ENCODE measurements around the gene TM4SF5.

Gene TM4SF5

DNA sequence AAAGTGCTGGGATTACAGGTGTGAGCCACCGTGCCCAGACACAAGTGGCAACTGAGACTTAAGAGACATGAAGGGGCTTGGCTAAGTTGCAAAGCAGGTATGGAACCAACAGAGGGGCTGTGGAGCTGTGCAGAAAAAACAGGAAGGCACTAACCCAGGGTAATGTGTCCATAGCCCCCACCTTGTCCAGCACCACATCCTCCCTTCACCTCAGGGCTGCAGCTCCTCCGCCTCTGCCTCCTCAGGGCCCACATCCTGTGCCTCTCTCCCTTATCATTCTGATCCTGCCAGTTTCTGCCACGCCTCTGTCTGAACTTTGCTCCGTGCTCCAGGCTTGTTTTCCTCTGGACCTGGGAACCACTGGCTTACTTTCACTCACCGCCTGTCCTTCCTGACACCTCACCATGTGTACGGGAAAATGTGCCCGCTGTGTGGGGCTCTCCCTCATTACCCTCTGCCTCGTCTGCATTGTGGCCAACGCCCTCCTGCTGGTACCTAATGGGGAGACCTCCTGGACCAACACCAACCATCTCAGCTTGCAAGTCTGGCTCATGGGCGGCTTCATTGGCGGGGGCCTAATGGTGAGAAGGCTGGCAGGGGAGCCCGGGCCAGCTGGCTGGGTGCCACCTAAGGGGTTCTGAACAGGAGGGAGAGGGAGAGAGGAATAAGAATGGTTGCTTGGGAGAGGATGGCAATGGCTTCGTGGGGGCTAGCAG, at the start of gene TM4SF5:
Gene TM4SF5 (plus strand): TSS at position 368 of the 716 bp plus-strand sequence. CDS start 37 bp downstream, at position 405.
- H3K4me1 Mint-ChIP-seq: peaks cover 5% of the 10 kb centered on the region
- no peak within 1 kb of the TSS for H3K27ac Mint-ChIP-seq
- no peak within 1 kb of the TSS for H3K4me3 Mint-ChIP-seq

DNA sequence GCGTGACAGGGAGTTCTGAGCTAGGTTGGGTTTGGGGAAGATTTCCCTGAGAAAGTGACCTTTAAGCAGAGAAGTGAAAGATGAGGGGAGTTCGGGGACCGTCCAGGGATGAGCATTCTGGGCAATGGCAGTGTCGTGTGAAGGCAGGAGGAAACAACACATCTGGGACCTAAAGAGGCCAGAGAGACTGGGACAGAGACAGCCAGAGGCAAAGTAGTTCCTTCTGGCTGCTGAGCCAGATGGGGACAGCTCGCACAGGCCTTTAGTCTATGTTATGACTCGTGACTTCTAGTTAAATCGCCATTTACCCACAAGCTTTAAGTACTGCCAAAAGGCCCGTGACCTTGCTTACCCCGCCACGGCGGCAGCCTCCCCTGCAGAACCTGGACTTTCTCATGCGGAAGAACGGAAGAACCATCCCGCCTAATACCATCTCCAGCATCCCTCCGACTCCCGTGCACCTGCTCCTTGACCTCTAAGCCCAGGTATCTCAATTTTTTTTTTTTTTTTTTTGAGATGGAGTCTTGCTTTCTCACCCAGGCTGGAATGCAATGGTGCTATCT, 48.9 kb upstream of the TM4SF5 start:
- Mint-ChIP-seq H3K27me3 (no peaks in the 10 kb centered on the region), H3K4me1 (no peaks in the 10 kb centered on the region), H3K27ac (no peak overlapping the region), H3K9me3 (no peaks in the 10 kb centered on the region), H3K36me3 (peaks cover 2% of the 10 kb centered on the region), H3K4me3 (no peak overlapping the region)

More for the DNA sequence above, at the start of gene TM4SF5:
- Mint-ChIP-seq H3K27me3 (no peaks in the 10 kb centered on the region), H3K36me3 (no peaks in the 10 kb centered on the region), H3K9me3 (no peaks in the 10 kb centered on the region)

GRCh38 chr17:4724650-4725049, 47.0 kb upstream of the TM4SF5 start:
- H3K4me3 Mint-ChIP-seq: no peak overlapping the region
- H3K27ac Mint-ChIP-seq: no peak overlapping the region
- no peaks in the 10 kb centered on the region for H3K9me3 Mint-ChIP-seq
- H3K36me3 Mint-ChIP-seq: no peaks in the 10 kb centered on the region
- no peaks in the 10 kb centered on the region for H3K27me3 Mint-ChIP-seq
- H3K4me1 Mint-ChIP-seq: no peaks in the 10 kb centered on the region

- no peak overlapping the region for H3K4me3 Mint-ChIP-seq
- H3K9me3 Mint-ChIP-seq: no peaks in the 10 kb centered on the region
- H3K36me3 Mint-ChIP-seq: no peaks in the 10 kb centered on the region
- H3K27me3 Mint-ChIP-seq: no peaks in the 10 kb centered on the region
- peak overlapping the region; percentile 38 for H3K27ac Mint-ChIP-seq
- H3K4me1 Mint-ChIP-seq: peaks cover 5% of the 10 kb centered on the region
Measured at GRCh38 chr17:4725646-4726310, 45.9 kb upstream of the TM4SF5 start.

- Mint-ChIP-seq H3K27me3 (no peaks in the 10 kb centered on the region), H3K27ac (no peak overlapping the region), H3K4me3 (no peak overlapping the region), H3K4me1 (peaks cover 20% of the 10 kb centered on the region), H3K9me3 (no peaks in the 10 kb centered on the region), H3K36me3 (peaks cover 2% of the 10 kb centered on the region)
Measured at GRCh38 chr17:4728124-4728523, 43.6 kb upstream of the TM4SF5 start.

- peak overlapping the region; percentile 23 for H3K27ac Mint-ChIP-seq
- no peaks in the 10 kb centered on the region for H3K27me3 Mint-ChIP-seq
- H3K36me3 Mint-ChIP-seq: peaks cover 2% of the 10 kb centered on the region
- H3K4me1 Mint-ChIP-seq: peaks cover 30% of the 10 kb centered on the region
- peak overlapping the region; percentile 44 for H3K4me3 Mint-ChIP-seq
- no peaks in the 10 kb centered on the region for H3K9me3 Mint-ChIP-seq
Measured at GRCh38 chr17:4733073-4733531, 38.6 kb upstream of the TM4SF5 start.

GRCh38 chr17:4734857-4735475, 36.7 kb upstream of the TM4SF5 start:
- H3K4me1 Mint-ChIP-seq: peaks cover 38% of the 10 kb centered on the region
- H3K36me3 Mint-ChIP-seq: peaks cover 2% of the 10 kb centered on the region
- H3K9me3 Mint-ChIP-seq: no peaks in the 10 kb centered on the region
- no peak overlapping the region for H3K4me3 Mint-ChIP-seq
- H3K27ac Mint-ChIP-seq: no peak overlapping the region
- H3K27me3 Mint-ChIP-seq: no peaks in the 10 kb centered on the region

DNA sequence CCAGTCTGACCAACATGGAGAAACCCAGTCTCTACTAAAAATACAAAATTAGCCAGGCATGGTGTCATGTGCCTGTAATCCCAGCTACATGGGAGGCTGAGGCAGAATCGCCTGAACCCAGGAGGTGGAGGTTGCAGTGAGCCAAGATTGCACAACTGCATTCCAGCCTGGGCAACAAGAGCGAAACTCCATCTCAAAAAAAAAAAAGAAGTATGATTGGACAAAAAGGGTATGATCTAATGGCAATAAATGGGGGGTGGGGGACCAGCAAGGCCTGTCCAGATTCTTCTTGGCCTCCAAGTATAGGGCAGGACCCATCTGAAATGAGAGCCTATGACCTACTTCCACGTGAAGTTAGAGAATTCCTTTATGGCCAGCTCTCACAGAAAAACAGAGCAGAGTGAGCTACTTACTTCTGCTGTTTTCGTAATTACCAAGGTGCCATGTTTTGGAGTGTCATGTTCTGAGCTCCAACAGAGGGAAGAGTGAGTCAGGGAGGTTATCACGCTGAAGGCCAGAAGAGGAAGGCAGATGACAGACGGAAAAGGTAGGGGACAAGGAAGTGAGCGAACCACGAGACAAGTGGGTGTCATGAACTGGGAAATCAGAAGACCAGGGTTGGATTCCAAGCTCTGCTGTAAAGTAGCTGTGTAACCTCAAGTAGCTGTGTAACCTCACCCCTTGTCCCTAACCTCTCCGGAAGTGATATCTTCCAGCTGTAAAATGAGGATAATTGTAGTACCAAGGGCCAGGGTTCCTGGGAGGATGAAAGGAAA, 35.6 kb upstream of the TM4SF5 start:
- H3K27ac Mint-ChIP-seq: no peak overlapping the region
- no peaks in the 10 kb centered on the region for H3K27me3 Mint-ChIP-seq
- peaks cover 2% of the 10 kb centered on the region for H3K36me3 Mint-ChIP-seq
- peaks cover 36% of the 10 kb centered on the region for H3K4me1 Mint-ChIP-seq
- no peaks in the 10 kb centered on the region for H3K9me3 Mint-ChIP-seq
- H3K4me3 Mint-ChIP-seq: no peak overlapping the region

GRCh38 chr17:4738136-4739121, 33.3 kb upstream of the TM4SF5 start:
- peak overlapping the region; percentile 35 for H3K27ac Mint-ChIP-seq
- H3K4me3 Mint-ChIP-seq: peak overlapping the region; percentile 84
- H3K4me1 Mint-ChIP-seq: peaks cover 21% of the 10 kb centered on the region
- H3K36me3 Mint-ChIP-seq: no peaks in the 10 kb centered on the region
- H3K9me3 Mint-ChIP-seq: no peaks in the 10 kb centered on the region
- H3K27me3 Mint-ChIP-seq: peaks cover 2% of the 10 kb centered on the region

DNA sequence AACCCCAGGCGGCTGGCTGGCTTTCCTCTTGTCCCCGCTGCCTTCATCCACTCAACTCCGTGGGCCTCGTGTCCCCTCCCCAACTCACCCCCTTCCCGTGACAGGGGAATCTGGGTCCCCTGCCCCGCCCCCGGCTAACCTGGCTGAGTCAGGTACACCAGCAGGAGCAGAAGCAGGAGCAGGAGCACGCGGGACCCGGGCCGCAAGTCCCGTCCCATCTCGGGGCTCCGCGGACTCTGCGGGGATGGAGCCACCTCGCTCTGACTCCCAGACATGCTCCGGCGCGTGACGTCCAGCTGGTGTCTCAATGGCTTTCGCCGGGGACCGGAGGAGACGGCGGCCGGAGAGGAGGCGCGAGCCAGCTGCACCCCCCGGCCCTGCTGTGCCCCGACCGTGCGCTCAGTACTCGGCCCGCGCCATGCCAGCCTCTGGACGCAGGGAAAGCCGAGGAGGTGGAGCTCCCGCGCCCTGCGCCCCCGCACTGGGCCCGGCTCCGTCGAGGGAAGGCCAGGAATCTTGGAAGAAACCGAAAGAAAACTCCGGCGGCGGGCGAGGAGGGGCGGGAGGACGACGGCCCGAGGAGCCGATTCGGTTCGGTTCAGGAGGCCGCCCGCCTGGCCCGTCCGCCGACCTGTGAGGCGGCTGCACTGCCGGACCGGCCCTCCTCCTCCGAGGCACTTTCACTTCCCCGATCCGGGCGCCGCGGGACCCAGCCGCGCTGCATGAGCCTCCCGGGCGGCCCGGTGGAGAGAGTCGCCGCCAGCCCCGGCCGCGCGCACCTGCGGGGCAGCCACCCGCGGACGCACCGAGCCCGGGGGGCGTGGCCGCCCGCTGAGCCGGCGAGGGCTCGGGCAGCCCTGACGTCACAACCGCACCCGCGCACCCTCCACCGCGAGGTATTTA, 32.3 kb upstream of the TM4SF5 start, which contains the start of the genes CXCL16 and ZMYND15:
Gene CXCL16 (minus strand): TSS at position 807 of the 903 bp plus-strand sequence. CDS start 589 bp downstream, at position 218.
Gene ZMYND15 (plus strand): TSS at position 712 of the 903 bp plus-strand sequence. CDS start 716 bp downstream, outside the sequence.
- peaks cover 2% of the 10 kb centered on the region for H3K27me3 Mint-ChIP-seq
- H3K4me3 Mint-ChIP-seq: peak within 1 kb of the TSS; percentile 86
- H3K36me3 Mint-ChIP-seq: no peaks in the 10 kb centered on the region
- H3K4me1 Mint-ChIP-seq: peaks cover 20% of the 10 kb centered on the region
- peak within 1 kb of the TSS; percentile 60 for H3K27ac Mint-ChIP-seq
- H3K9me3 Mint-ChIP-seq: no peaks in the 10 kb centered on the region

- H3K4me1 Mint-ChIP-seq: peaks cover 20% of the 10 kb centered on the region
- H3K36me3 Mint-ChIP-seq: no peaks in the 10 kb centered on the region
- H3K27ac Mint-ChIP-seq: peak overlapping the region; percentile 60
- H3K27me3 Mint-ChIP-seq: peaks cover 2% of the 10 kb centered on the region
- peak overlapping the region; percentile 86 for H3K4me3 Mint-ChIP-seq
- H3K9me3 Mint-ChIP-seq: no peaks in the 10 kb centered on the region
Measured at GRCh38 chr17:4740025-4740351, 31.7 kb upstream of the TM4SF5 start.

DNA sequence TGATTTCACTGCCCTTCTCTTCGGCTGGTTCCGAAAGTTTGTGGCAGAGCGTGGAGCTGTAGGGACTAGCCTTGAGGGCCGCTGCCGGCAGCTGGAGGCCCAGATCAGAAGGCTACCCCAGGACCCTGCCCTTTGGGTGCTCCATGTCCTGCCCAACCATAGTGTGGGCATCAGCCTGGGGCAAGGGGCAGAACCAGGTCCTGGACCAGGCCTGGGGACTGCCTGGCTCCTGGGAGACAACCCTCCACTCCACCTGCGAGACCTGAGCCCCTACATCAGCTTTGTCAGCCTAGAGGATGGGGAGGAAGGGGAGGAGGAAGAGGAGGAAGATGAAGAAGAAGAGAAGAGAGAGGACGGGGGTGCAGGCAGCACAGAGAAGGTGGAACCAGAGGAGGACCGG, 31.1 kb upstream of the TM4SF5 start:
- peak overlapping the region; percentile 86 for H3K4me3 Mint-ChIP-seq
- H3K27me3 Mint-ChIP-seq: peaks cover 4% of the 10 kb centered on the region
- peaks cover 20% of the 10 kb centered on the region for H3K4me1 Mint-ChIP-seq
- no peaks in the 10 kb centered on the region for H3K36me3 Mint-ChIP-seq
- H3K27ac Mint-ChIP-seq: peak overlapping the region; percentile 60
- no peaks in the 10 kb centered on the region for H3K9me3 Mint-ChIP-seq

DNA sequence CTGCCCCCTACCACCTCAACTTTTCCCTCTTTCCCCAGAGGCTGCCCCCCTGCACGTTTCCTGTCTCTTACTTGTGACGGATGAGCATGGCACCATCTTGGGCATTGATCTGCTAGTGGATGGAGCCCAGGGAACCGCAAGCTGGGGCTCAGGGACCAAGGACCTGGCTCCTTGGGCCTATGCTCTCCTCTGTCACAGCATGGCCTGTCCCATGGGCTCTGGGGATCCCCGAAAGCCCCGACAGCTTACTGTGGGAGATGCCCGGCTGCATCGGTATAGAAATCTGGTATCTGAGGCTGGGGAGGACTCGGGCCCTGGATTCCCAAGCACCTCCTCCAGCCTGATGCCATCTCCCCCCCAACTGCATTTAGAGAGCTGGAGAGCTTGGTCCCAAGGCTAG, 30.1 kb upstream of the TM4SF5 start:
- Mint-ChIP-seq H3K4me1 (peaks cover 15% of the 10 kb centered on the region), H3K36me3 (no peaks in the 10 kb centered on the region), H3K27ac (no peak overlapping the region), H3K9me3 (no peaks in the 10 kb centered on the region), H3K4me3 (no peak overlapping the region), H3K27me3 (peaks cover 4% of the 10 kb centered on the region)
